ENCODE data around the gene EOGT. TPM values are rescaled to one million over a fixed set of nuclear protein-coding genes. Genes with fewer than 3 reads are reported as not detected.

The EOGT gene
- polyA plus RNA-seq, 1 donor, result 12.2 TPM

DNA sequence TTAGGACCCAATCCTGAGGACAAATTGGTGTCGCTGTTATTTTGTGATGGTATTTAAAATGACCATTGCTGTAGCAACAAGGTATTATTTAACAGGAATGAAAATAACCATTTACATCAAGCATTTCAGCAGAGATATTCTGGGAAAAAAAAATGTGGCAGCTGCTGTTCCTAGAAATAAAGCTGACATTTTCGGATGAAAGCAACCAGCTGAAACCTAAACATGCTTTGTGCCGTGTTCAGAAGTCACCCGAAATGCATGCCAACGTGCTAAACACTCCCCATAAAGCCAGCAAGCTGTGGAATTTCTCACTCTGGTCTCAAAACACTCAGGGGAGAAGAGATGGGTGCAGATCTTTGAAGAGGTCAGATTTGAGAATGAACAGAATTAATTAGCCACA, 49.6 kb downstream of the EOGT start:
- H3K36me3 ChIP-seq (ENCODE audit: control insufficient read depth, insufficient read depth, low read length), result no peaks in the 10 kb centered on the region
- no peak overlapping the region for H3K27ac ChIP-seq (ENCODE audit: low read length)
- H3K9me3 ChIP-seq (ENCODE audit: control insufficient read depth, low read depth, low read length), result no peaks in the 10 kb centered on the region
- no peak overlapping the region for H3K4me3 ChIP-seq (ENCODE audit: low read length)
- 83% methylated on average over 2 of the region's 5 CpGs for WGBS (ENCODE audit: insufficient coverage, low lambda C conversion rate)
- peaks cover 4% of the 10 kb centered on the region for H3K27me3 ChIP-seq (ENCODE audit: control insufficient read depth, insufficient read depth, low read length)
- H3K4me1 ChIP-seq (ENCODE audit: control insufficient read depth, insufficient read depth, low read length), result no peaks in the 10 kb centered on the region
- no peak for DNase-seq

DNA sequence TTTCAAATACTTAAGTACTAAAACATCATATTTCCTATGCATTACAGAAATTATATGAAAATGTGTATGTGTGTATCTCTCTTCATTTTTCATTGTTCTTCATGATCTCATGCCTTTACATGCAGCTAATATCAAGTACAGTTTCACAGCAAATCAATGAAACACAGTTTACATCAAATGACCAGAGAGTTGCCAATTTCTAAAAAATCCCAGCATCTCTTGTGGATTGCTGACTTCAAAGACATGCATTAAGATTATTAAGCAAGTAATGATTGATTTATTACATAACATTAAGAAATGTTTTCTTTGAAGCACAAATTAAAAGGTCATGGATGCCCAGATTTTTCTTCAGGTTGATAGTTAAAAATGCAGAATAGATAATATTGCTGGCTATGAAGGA, 50.1 kb downstream of the EOGT start:
- Histone ChIP-seq H3K36me3 (ENCODE audit: control insufficient read depth, insufficient read depth, low read length) (no peaks in the 10 kb centered on the region), H3K27ac (ENCODE audit: low read length) (no peak overlapping the region), H3K4me3 (ENCODE audit: low read length) (no peak overlapping the region), H3K9me3 (ENCODE audit: control insufficient read depth, low read depth, low read length) (no peaks in the 10 kb centered on the region), H3K4me1 (ENCODE audit: control insufficient read depth, insufficient read depth, low read length) (no peaks in the 10 kb centered on the region), H3K27me3 (ENCODE audit: control insufficient read depth, insufficient read depth, low read length) (peaks cover 3% of the 10 kb centered on the region)
- no peak for DNase-seq

DNA sequence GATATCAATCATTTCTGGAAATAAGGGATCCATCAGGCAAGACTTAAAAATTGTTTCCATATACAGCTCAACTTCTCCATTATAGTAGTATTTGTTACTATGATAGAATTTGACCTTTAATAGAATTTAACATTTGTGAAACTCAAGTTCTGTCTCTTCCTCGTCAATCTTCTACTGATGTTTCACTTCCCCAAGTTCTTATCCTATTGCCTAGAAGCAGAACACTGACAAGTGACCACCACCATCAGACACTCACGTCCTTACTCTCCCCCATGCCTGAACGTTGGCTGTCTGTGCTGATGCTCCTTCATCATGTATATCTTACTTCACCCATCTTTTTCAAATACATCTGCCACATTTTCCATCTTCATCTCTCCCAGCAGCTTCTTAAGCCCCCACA, 54.6 kb downstream of the EOGT start:
- H3K36me3 ChIP-seq (ENCODE audit: control insufficient read depth, insufficient read depth, low read length), result no peaks in the 10 kb centered on the region
- H3K27ac ChIP-seq (ENCODE audit: low read length), result no peak overlapping the region
- DNase-seq, result no peak
- WGBS (ENCODE audit: insufficient coverage, low lambda C conversion rate), result 94% methylated on average over 2 of the region's 3 CpGs
- no peaks in the 10 kb centered on the region for H3K9me3 ChIP-seq (ENCODE audit: control insufficient read depth, low read depth, low read length)
- peaks cover 9% of the 10 kb centered on the region for H3K27me3 ChIP-seq (ENCODE audit: control insufficient read depth, insufficient read depth, low read length)
- H3K4me3 ChIP-seq (ENCODE audit: low read length), result no peak overlapping the region
- H3K4me1 ChIP-seq (ENCODE audit: control insufficient read depth, insufficient read depth, low read length), result no peaks in the 10 kb centered on the region

DNA sequence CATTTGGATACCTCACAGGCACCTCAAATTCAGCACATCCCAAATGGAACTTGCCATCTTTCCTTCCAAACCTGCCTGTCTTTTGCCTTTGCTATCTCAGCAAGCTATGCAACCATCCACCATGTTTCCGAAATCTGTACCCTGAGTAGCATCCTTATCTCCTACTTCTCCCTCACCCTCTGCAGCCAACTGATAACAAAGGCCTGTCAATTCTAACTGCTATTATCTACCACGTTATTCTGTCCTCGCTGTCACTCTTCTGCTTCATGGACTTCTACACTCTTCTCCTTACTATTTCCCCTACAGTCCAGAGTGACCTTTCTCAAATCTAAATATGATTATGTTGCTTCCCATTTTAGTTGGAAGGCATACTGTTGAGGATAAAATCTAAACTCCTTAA, 55.6 kb downstream of the EOGT start:
- Histone ChIP-seq H3K27me3 (ENCODE audit: control insufficient read depth, insufficient read depth, low read length) (peaks cover 8% of the 10 kb centered on the region), H3K36me3 (ENCODE audit: control insufficient read depth, insufficient read depth, low read length) (no peaks in the 10 kb centered on the region), H3K9me3 (ENCODE audit: control insufficient read depth, low read depth, low read length) (no peaks in the 10 kb centered on the region), H3K4me1 (ENCODE audit: control insufficient read depth, insufficient read depth, low read length) (no peaks in the 10 kb centered on the region), H3K27ac (ENCODE audit: low read length) (no peak overlapping the region), H3K4me3 (ENCODE audit: low read length) (no peak overlapping the region)
- 79% methylated on average over 3 of the region's 3 CpGs for WGBS (ENCODE audit: insufficient coverage, low lambda C conversion rate)
- no peak for DNase-seq

DNA sequence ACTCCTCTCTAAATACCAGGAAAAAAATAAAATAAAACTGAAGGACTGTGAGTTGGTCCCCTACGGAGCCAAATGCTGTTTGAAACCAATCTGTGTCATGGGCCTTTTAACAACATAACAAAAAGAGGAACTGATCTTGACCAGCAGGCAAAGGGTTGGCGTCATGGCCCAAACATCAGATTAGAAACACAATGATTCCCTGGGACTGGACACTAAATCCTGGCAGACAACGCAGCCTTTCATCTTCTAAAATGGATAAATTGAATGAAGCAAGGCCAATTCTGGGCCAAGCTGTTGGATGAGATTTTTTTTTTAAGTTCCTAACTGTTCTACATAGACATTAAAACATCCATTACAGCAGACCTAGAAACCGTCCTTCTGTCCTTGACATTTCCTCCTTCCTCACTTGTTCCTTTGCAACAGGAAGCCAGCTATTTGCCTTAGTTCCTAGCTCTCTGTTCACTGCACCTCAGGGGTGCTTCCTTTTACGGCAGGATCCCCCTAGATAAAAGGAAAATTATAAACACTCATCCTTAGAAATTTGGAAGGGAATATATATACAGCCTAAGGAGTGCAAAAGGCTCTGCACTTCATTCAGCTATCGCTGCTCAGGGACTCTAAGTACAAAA, 59.6 kb downstream of the EOGT start:
- no CpG with 5 or more reads among the region's 6 CpGs for WGBS (ENCODE audit: insufficient coverage, low lambda C conversion rate)
- Histone ChIP-seq H3K4me3 (ENCODE audit: low read length) (no peak overlapping the region), H3K4me1 (ENCODE audit: control insufficient read depth, insufficient read depth, low read length) (no peaks in the 10 kb centered on the region), H3K27me3 (ENCODE audit: control insufficient read depth, insufficient read depth, low read length) (peaks cover 8% of the 10 kb centered on the region), H3K36me3 (ENCODE audit: control insufficient read depth, insufficient read depth, low read length) (no peaks in the 10 kb centered on the region), H3K27ac (ENCODE audit: low read length) (no peak overlapping the region), H3K9me3 (ENCODE audit: control insufficient read depth, low read depth, low read length) (no peaks in the 10 kb centered on the region)
- DNase-seq, result no peak

DNA sequence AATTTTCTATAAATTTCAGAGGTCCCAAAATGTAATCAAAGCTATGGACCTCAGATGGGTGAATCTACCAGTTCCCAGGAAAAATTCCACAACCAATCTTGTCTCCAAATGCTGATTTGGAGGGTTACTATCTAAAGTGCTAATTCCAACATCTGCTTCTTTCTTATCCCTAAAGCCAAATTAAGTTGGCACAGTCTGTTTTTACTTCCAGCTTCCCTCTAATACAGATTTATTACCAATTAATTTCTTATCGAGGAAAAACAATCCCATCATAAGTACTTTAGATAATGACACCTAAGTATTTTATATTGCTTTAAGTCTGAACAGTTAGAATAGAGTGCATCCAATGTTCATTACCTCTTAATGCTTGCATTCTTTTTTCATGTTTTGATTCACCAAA, 68.3 kb downstream of the EOGT start:
- H3K4me3 ChIP-seq (ENCODE audit: low read length), result no peak overlapping the region
- WGBS (ENCODE audit: insufficient coverage, low lambda C conversion rate), result no CpG with 5 or more reads among the region's 1 CpG
- no peaks in the 10 kb centered on the region for H3K36me3 ChIP-seq (ENCODE audit: control insufficient read depth, insufficient read depth, low read length)
- H3K9me3 ChIP-seq (ENCODE audit: control insufficient read depth, low read depth, low read length), result no peaks in the 10 kb centered on the region
- H3K27me3 ChIP-seq (ENCODE audit: control insufficient read depth, insufficient read depth, low read length), result peaks cover 13% of the 10 kb centered on the region
- no peaks in the 10 kb centered on the region for H3K4me1 ChIP-seq (ENCODE audit: control insufficient read depth, insufficient read depth, low read length)
- DNase-seq, result no peak
- no peak overlapping the region for H3K27ac ChIP-seq (ENCODE audit: low read length)

DNA sequence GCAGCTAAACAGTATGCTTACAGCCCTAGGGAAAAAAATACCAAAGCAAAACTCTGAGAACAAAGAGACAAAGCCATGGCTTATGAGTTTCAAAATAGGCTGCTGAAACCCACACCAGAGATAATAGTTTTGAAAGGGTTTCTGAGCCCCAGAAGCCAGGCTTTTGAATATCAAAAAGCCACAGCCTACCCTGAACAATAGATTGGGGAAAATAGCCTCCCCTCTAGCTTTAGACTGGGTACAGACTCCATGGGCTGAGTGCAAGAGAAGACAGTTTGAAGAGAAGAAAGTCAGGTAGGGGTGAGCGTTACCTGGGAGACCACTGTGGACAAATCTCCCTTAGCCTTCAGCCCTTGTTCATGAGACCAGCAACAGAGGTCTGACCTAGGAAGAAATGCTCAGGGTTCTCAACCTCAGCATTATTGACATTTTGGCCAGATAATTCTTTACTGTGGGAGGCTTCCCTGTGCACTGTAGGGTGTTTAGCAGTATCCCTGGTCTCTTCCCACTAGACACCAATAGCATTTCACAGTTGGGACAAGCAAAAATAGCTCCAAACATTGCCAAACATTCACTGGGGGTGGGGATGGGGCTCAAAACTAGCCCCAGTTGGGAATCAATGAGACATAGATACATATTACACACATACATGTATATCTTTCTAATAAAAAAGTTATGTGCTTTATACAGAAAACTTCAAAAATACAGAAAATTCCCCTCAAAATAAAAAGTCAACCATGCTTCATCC, 69.6 kb downstream of the EOGT start:
- Histone ChIP-seq H3K36me3 (ENCODE audit: control insufficient read depth, insufficient read depth, low read length) (no peaks in the 10 kb centered on the region), H3K4me3 (ENCODE audit: low read length) (no peak overlapping the region), H3K4me1 (ENCODE audit: control insufficient read depth, insufficient read depth, low read length) (no peaks in the 10 kb centered on the region), H3K9me3 (ENCODE audit: control insufficient read depth, low read depth, low read length) (no peaks in the 10 kb centered on the region), H3K27me3 (ENCODE audit: control insufficient read depth, insufficient read depth, low read length) (peaks cover 17% of the 10 kb centered on the region), H3K27ac (ENCODE audit: low read length) (no peak overlapping the region)
- WGBS (ENCODE audit: insufficient coverage, low lambda C conversion rate), result no CpG with 5 or more reads among the region's 1 CpG
- no peak for DNase-seq

DNA sequence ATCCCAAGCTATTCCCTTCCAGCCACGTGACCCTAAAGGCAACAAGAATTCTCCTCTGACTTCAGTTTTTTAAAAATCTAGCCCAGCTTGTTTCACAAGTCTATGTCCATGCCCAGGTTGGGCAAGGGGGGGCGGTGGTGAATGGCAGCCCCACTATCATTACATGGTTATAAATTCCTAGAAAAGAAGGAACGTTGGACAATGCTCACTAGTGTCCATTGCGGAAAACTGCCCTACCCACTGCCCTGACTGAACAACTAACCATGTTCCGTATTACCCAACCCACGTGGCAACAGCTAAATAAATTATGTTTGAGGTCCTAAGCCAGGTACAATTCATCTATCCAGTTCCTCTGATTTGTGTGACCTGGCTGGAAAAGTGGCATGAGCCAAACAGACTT, 72.4 kb downstream of the EOGT start:
- WGBS (ENCODE audit: insufficient coverage, low lambda C conversion rate), result no CpG with 5 or more reads among the region's 6 CpGs
- H3K27ac ChIP-seq (ENCODE audit: low read length), result no peak overlapping the region
- H3K27me3 ChIP-seq (ENCODE audit: control insufficient read depth, insufficient read depth, low read length), result peaks cover 29% of the 10 kb centered on the region
- H3K4me1 ChIP-seq (ENCODE audit: control insufficient read depth, insufficient read depth, low read length), result no peaks in the 10 kb centered on the region
- no peak for DNase-seq
- H3K4me3 ChIP-seq (ENCODE audit: low read length), result no peak overlapping the region
- H3K9me3 ChIP-seq (ENCODE audit: control insufficient read depth, low read depth, low read length), result no peaks in the 10 kb centered on the region
- H3K36me3 ChIP-seq (ENCODE audit: control insufficient read depth, insufficient read depth, low read length), result no peaks in the 10 kb centered on the region

DNA sequence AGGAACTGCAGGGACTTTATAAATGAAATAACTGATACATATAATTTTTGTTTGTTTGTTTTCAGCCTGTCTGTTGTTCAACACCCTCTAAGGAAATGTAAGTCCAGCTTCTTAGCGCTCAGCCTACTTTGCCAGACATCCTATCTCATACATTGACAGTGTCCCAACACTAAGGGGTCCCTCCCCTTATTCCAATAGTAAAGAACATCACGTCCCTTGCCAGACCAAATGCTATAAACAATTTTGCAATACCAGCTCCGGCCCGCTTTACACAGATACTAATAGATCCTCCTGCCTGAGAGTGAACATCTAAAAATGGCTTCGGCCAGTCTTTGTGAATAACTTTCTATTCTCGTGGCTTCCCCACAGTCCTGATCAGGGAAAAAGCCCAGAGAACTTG, 76.6 kb downstream of the EOGT start:
- 100% methylated on average over 1 of the region's 6 CpGs for whole genome bisulfite sequencing (ENCODE audit: insufficient coverage, low lambda C conversion rate)
- Histone ChIP-seq H3K27ac (ENCODE audit: low read length) (no peak overlapping the region), H3K36me3 (ENCODE audit: control insufficient read depth, insufficient read depth, low read length) (no peaks in the 10 kb centered on the region), H3K9me3 (ENCODE audit: control insufficient read depth, low read depth, low read length) (peaks cover 4% of the 10 kb centered on the region), H3K4me1 (ENCODE audit: control insufficient read depth, insufficient read depth, low read length) (no peaks in the 10 kb centered on the region), H3K27me3 (ENCODE audit: control insufficient read depth, insufficient read depth, low read length) (peaks cover 47% of the 10 kb centered on the region), H3K4me3 (ENCODE audit: low read length) (no peak overlapping the region)
- DNase-seq, result no peak

DNA sequence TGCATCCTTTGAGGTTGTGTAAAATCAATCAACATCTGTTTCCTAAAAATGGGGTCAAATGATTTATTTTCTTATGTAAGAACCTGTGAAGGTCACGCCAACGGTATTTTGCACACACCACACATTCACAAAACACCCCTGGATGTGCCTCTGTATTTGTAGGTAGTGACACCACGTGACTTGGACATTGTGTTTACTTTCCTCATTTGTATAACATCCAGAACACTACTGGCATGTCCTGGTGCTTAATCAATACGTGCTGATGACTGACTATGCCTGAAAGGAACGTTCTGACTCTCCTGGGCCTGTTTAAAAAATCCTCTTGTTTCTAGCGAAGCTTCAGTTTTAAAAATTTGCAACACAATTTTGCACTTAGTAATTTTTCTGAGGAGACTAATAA, 77.7 kb downstream of the EOGT start:
- no peaks in the 10 kb centered on the region for H3K4me1 ChIP-seq (ENCODE audit: control insufficient read depth, insufficient read depth, low read length)
- no peak overlapping the region for H3K4me3 ChIP-seq (ENCODE audit: low read length)
- no peak overlapping the region for H3K27ac ChIP-seq (ENCODE audit: low read length)
- 40% methylated on average over 1 of the region's 6 CpGs for WGBS (ENCODE audit: insufficient coverage, low lambda C conversion rate)
- H3K9me3 ChIP-seq (ENCODE audit: control insufficient read depth, low read depth, low read length), result peaks cover 4% of the 10 kb centered on the region
- DNase-seq, result no peak
- H3K27me3 ChIP-seq (ENCODE audit: control insufficient read depth, insufficient read depth, low read length), result peaks cover 57% of the 10 kb centered on the region
- no peaks in the 10 kb centered on the region for H3K36me3 ChIP-seq (ENCODE audit: control insufficient read depth, insufficient read depth, low read length)
